ENCODE data around the gene CPA5. TPM values are rescaled to one million over a fixed set of nuclear protein-coding genes. Genes with fewer than 3 reads are reported as not detected.

The CPA5 gene
- total RNA-seq, 2 experiments from 2014 or later, result not detected

- no peak overlapping the region for H3K27ac ChIP-seq (ENCODE audit: low read depth in 1 of 2, low read length in 2 of 2)
- ChIA-PET CTCF (no interaction called here), POLR2A (no interaction called here)
- H3K4me1 ChIP-seq (ENCODE audit: insufficient read depth, low read length), result peaks cover 2% of the 10 kb centered on the region
- Mint-ChIP-seq H3K4me1 (ENCODE audit: low read depth) (peaks cover 34% of the 10 kb centered on the region), H3K9me3 (no peaks in the 10 kb centered on the region), H3K27ac (no peak overlapping the region), H3K4me3 (no peak overlapping the region), H3K36me3 (ENCODE audit: low read depth) (no peaks in the 10 kb centered on the region), H3K27me3 (no peaks in the 10 kb centered on the region)
- no peak for TF ChIP-seq CTCF (IDR thresholded peaks at IDR 0.05)
- no peak overlapping the region for H3K4me3 ChIP-seq (ENCODE audit: low read length)
- ATAC-seq (ENCODE audit: poor library complexity), result no peak
- intact Hi-C loops (cut with DNase I, micrococcal nuclease), result no loop called here
- no peak for DNase-seq
- no peaks in the 10 kb centered on the region for H3K36me3 ChIP-seq (ENCODE audit: insufficient read depth, low read length)
- no peaks in the 10 kb centered on the region for H3K9me3 ChIP-seq (ENCODE audit: control insufficient read depth in 1 of 2, insufficient read depth in 1 of 2, low read length in 2 of 2)
- H3K27me3 ChIP-seq (ENCODE audit: control insufficient read depth in 1 of 2, insufficient read depth in 2 of 2, low read length in 2 of 2), result no peaks in the 10 kb centered on the region
Observed at GRCh38 chr7:130409712-130410072, 65.1 kb downstream of the CPA5 start.

- no peaks in the 10 kb centered on the region for H3K36me3 Mint-ChIP-seq (ENCODE audit: low read depth)
- CTCF ChIA-PET, result interaction anchor here (1.1 kb wide), 1 partner anchor 94 kb away, joined by 3 read pairs; no protein-coding TSS in a partner anchor
- H3K27ac Mint-ChIP-seq, result no peak overlapping the region
- no peak overlapping the region for H3K4me3 Mint-ChIP-seq
- Histone ChIP-seq H3K4me3 (ENCODE audit: low read length) (no peak overlapping the region), H3K36me3 (ENCODE audit: insufficient read depth, low read length) (no peaks in the 10 kb centered on the region), H3K4me1 (ENCODE audit: insufficient read depth, low read length) (peaks cover 9% of the 10 kb centered on the region), H3K27ac (ENCODE audit: low read depth in 1 of 2, low read length in 2 of 2) (no peak overlapping the region), H3K27me3 (ENCODE audit: control insufficient read depth in 1 of 2, insufficient read depth in 2 of 2, low read length in 2 of 2) (no peaks in the 10 kb centered on the region), H3K9me3 (ENCODE audit: control insufficient read depth in 1 of 2, insufficient read depth in 1 of 2, low read length in 2 of 2) (no peaks in the 10 kb centered on the region)
- ATAC-seq (ENCODE audit: poor library complexity), result no peak
- no peaks in the 10 kb centered on the region for H3K27me3 Mint-ChIP-seq
- peaks cover 46% of the 10 kb centered on the region for H3K4me1 Mint-ChIP-seq (ENCODE audit: low read depth)
- intact Hi-C loops (cut with DNase I, micrococcal nuclease), result no loop called here
- POLR2A ChIA-PET, result no interaction called here
- no peak for TF ChIP-seq CTCF (IDR thresholded peaks at IDR 0.05)
- H3K9me3 Mint-ChIP-seq, result no peaks in the 10 kb centered on the region
- DNase-seq, result no peak
Observed at GRCh38 chr7:130410868-130411541, 66.4 kb downstream of the CPA5 start.

GRCh38 chr7:130413201-130413600 lies 68.6 kb downstream of the CPA5 start:
- Histone ChIP-seq H3K4me3 (ENCODE audit: low read length) (no peak overlapping the region), H3K27ac (ENCODE audit: low read depth in 1 of 2, low read length in 2 of 2) (no peak overlapping the region), H3K9me3 (ENCODE audit: control insufficient read depth in 1 of 2, insufficient read depth in 1 of 2, low read length in 2 of 2) (no peaks in the 10 kb centered on the region), H3K27me3 (ENCODE audit: control insufficient read depth in 1 of 2, insufficient read depth in 2 of 2, low read length in 2 of 2) (no peaks in the 10 kb centered on the region), H3K36me3 (ENCODE audit: insufficient read depth, low read length) (no peaks in the 10 kb centered on the region), H3K4me1 (ENCODE audit: insufficient read depth, low read length) (peaks cover 17% of the 10 kb centered on the region)
- H3K27me3 Mint-ChIP-seq, result no peaks in the 10 kb centered on the region
- no peak for TF ChIP-seq CTCF (IDR thresholded peaks at IDR 0.05)
- H3K4me1 Mint-ChIP-seq (ENCODE audit: low read depth), result peaks cover 68% of the 10 kb centered on the region
- no peaks in the 10 kb centered on the region for H3K36me3 Mint-ChIP-seq (ENCODE audit: low read depth)
- CTCF ChIA-PET, result interaction anchor here (1.2 kb wide), 1 partner anchor 11 kb away, joined by 3 read pairs; no protein-coding TSS in a partner anchor
- H3K27ac Mint-ChIP-seq, result no peak overlapping the region
- H3K9me3 Mint-ChIP-seq, result no peaks in the 10 kb centered on the region
- intact Hi-C loops (cut with DNase I, micrococcal nuclease), result no loop called here
- DNase-seq (no peak), ATAC-seq (ENCODE audit: poor library complexity) (no peak)
- POLR2A ChIA-PET, result interaction anchor here (0.8 to 1.7 kb wide), 2 partner anchors 12 to 19 kb away, joined by 3 to 4 read pairs; no protein-coding TSS in a partner anchor
- H3K4me3 Mint-ChIP-seq, result no peak overlapping the region

Data from CD4-positive, alpha-beta T cell (primary cell).